K562 (cell line): ENCODE data around the gene CNPPD1. TPM values are rescaled to one million over a fixed set of nuclear protein-coding genes. Genes with fewer than 3 reads are reported as not detected.

Experiments
- ATF3 ChIP-seq, 2 experiments: fragments of 450-650 bp in 1 of 2; sonication (generic) in 1 of 2; formaldehyde crosslinking in 1 of 2; IDR thresholded peaks in 1 of 2; conservative IDR thresholded peaks in 1 of 2; 2 replicates each; pipeline versions ENCODE4 v1.6.1 to v1.8.1; 2016 to 2023; ENCODE audit warnings: mild to moderate bottlenecking in 2 of 2, moderate library complexity in 2 of 2, inconsistent platforms in 1 of 2, missing genetic modification reagents in 1 of 2
- ATF7 ChIP-seq: fragments of 450-650 bp; IDR thresholded peaks from 2 replicates; pipeline ENCODE4 v1.7.1; 2014; ENCODE audit warnings: mild to moderate bottlenecking, moderate library complexity
- CLOCK ChIP-seq: fragments of 250-450 bp; sonication (Bioruptor Pico); IDR thresholded peaks from 2 replicates; pipeline ENCODE4 v1.4.0; 2020; ENCODE audit warnings: mild to moderate bottlenecking, moderate library complexity, borderline replicate concordance
- FUS ChIP-seq: fragments of 200-400 bp; formaldehyde crosslinking; optimal IDR thresholded peaks from 2 replicates; pipeline ENCODE3; 2017; ENCODE audit warnings: low read depth, low read length
- L3MBTL2 ChIP-seq: fragments of 450-650 bp; IDR thresholded peaks from 2 replicates; pipeline ENCODE4 v1.6.1; 2016; ENCODE audit warnings: mild to moderate bottlenecking, moderate library complexity
- PML ChIP-seq: IDR thresholded peaks from 2 replicates; pipeline ENCODE4 v1.6.1; 2012; ENCODE audit warnings: low read length, inconsistent platforms
- POLR2A ChIP-seq: fragments of 450-650 bp; conservative IDR thresholded peaks from 2 replicates; pipeline ENCODE4 v1.6.1; 2016
- RBBP5 ChIP-seq: fragments of 200-600 bp; sonication (generic); IDR thresholded peaks from 2 replicates; pipeline ENCODE4 v1.6.1; 2012; ENCODE audit warnings: borderline replicate concordance, mild to moderate bottlenecking, low read length, control low read depth, inconsistent platforms; ENCODE audit not compliant: insufficient read depth, poor library complexity, severe bottlenecking
- TEAD4 ChIP-seq, 2 experiments: sonication (generic) in 1 of 2; formaldehyde crosslinking in 1 of 2; IDR thresholded peaks; 2 replicates each; pipeline versions ENCODE4 v1.6.1 to v1.8.0; 2012 to 2022; ENCODE audit warnings: borderline replicate concordance in 1 of 2, inconsistent platforms in 1 of 2, low read length in 1 of 2, mild to moderate bottlenecking in 1 of 2, missing genetic modification reagents in 1 of 2
- YY1 ChIP-seq, 3 experiments: IDR thresholded peaks; 2 replicates each; pipeline ENCODE4 v1.6.1; 2011; ENCODE audit warnings: low read length in 2 of 3, mild to moderate bottlenecking in 2 of 3, moderate library complexity in 2 of 3, borderline replicate concordance in 1 of 3, control low read depth in 1 of 3, low read depth in 1 of 3; ENCODE audit not compliant: insufficient read depth in 3 of 3, insufficient replicate concordance in 2 of 3, control insufficient read depth in 1 of 3, insufficient read length in 1 of 3; ENCODE audit errors: extremely low read depth in 1 of 3
- ZFX ChIP-seq: sonication (generic); formaldehyde crosslinking; IDR thresholded peaks from 2 replicates; pipeline ENCODE4 v1.8.0; 2022; ENCODE audit warnings: mild to moderate bottlenecking, missing genetic modification reagents, moderate library complexity
- ZNF121 ChIP-seq: sonication (generic); formaldehyde crosslinking; conservative IDR thresholded peaks from 2 replicates; pipeline ENCODE4 v1.8.0; 2022; ENCODE audit warnings: missing genetic modification reagents
- ZNF75A ChIP-seq: fragments of 450-650 bp; formaldehyde crosslinking; IDR thresholded peaks from 2 replicates; pipeline ENCODE4 v1.4.0; 2020; ENCODE audit warnings: mild to moderate bottlenecking
- polyA plus RNA-seq, 8 experiments: library from polyadenylated mRNA; depleted of rRNA in 4 of 8; stranded (reverse) in 5 of 8; unstranded in 3 of 8; fragments of >200 nt; fragmentation: Nextera tagmentation in 2 of 8; fragmentation: Illumina TruSeq in 1 of 8; extraction: Ambion mirVana in 2 of 8; extraction: Trizol in 1 of 8; gene quantifications; 2 replicates each; pipeline versions ENCODE4 v1.2.1 to v1.2.3, GENCODE V29; 2011 to 2014; ENCODE audit warnings: inconsistent platforms in 1 of 8, missing spikeins in 1 of 8
- total RNA-seq, 7 experiments: library from RNA; depleted of rRNA in 6 of 7; stranded (reverse); fragments of >200 nt in 6 of 7; fragmentation: Illumina TruSeq in 2 of 7; extraction: Trizol in 2 of 7; gene quantifications; 2 replicates each; pipeline versions ENCODE4 v1.2.1 to v1.2.3, GENCODE V29; 2011 to 2021; ENCODE audit warnings: low replicate concordance in 1 of 7
- TF ChIP-seq, protein P1 (sequence below): fragments of 200-800 bp; sonication (Bioruptor generic); IDR thresholded peaks from 2 replicates; pipeline ENCODE4 v1.6.1; 2017; ENCODE audit warnings: missing genetic modification characterization, missing compliant biosample characterization
- TF ChIP-seq, protein P2 (sequence below): sonication (generic); formaldehyde crosslinking; IDR thresholded peaks from 2 replicates; pipeline ENCODE4 v1.8.0; 2022; ENCODE audit warnings: mild to moderate bottlenecking, missing genetic modification reagents

The CNPPD1 gene
- total and polyA plus RNA-seq, 9 of the 15 experiments (the other 6 are each of a cell fraction or from before 2014, with no cell fraction given), result 9.9 to 53.5 (median 27.0) TPM

DNA sequence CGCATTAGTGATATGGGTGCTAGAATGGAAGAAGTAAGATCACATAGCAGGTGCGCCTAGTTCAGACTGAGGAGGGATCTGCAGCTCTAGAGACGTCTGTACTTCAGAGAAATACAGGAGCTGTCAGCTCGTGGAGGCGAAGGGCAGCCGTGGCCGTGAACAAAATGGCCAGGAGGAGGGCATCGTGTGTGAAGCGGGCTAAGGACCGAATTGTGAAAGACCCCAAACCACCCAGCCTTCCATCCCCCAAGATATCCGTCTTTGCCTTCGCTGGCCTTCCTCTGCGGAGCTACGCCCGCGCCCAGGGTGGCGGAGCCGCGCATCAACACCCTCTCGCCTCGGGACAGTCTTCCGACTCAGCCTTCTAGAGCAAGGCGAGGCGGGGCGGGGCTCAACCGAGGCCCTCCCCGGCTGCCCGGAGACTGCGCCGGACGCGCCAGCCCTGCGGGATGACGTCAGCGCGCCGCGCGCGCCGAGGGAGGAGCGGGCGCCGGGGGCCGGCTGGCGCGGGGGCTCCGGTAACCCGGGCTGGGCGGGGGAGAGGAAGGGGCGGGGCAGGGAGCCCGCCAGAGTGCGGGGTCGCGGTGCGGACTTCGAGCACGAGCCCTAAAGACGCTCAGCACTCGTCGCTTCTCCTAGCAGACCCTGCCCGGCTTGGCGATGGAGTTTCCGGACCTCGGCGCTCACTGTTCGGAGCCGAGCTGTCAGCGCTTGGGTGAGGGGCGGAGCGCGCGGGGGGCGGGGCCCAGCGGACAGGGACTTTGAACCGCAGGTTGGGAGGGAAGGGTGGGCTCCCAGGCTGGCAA, 29.8 kb upstream of the CNPPD1 start, which contains the start of gene ZFAND2B (continued):
- TF ChIP-seq, protein P1, sequence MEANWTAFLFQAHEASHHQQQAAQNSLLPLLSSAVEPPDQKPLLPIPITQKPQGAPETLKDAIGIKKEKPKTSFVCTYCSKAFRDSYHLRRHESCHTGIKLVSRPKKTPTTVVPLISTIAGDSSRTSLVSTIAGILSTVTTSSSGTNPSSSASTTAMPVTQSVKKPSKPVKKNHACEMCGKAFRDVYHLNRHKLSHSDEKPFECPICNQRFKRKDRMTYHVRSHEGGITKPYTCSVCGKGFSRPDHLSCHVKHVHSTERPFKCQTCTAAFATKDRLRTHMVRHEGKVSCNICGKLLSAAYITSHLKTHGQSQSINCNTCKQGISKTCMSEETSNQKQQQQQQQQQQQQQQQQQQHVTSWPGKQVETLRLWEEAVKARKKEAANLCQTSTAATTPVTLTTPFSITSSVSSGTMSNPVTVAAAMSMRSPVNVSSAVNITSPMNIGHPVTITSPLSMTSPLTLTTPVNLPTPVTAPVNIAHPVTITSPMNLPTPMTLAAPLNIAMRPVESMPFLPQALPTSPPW, result peak; percentile 97
- peak; percentile 72 for TF ChIP-seq ZFX (CRISPR knock-in tag)
- TF ChIP-seq, protein P2, sequence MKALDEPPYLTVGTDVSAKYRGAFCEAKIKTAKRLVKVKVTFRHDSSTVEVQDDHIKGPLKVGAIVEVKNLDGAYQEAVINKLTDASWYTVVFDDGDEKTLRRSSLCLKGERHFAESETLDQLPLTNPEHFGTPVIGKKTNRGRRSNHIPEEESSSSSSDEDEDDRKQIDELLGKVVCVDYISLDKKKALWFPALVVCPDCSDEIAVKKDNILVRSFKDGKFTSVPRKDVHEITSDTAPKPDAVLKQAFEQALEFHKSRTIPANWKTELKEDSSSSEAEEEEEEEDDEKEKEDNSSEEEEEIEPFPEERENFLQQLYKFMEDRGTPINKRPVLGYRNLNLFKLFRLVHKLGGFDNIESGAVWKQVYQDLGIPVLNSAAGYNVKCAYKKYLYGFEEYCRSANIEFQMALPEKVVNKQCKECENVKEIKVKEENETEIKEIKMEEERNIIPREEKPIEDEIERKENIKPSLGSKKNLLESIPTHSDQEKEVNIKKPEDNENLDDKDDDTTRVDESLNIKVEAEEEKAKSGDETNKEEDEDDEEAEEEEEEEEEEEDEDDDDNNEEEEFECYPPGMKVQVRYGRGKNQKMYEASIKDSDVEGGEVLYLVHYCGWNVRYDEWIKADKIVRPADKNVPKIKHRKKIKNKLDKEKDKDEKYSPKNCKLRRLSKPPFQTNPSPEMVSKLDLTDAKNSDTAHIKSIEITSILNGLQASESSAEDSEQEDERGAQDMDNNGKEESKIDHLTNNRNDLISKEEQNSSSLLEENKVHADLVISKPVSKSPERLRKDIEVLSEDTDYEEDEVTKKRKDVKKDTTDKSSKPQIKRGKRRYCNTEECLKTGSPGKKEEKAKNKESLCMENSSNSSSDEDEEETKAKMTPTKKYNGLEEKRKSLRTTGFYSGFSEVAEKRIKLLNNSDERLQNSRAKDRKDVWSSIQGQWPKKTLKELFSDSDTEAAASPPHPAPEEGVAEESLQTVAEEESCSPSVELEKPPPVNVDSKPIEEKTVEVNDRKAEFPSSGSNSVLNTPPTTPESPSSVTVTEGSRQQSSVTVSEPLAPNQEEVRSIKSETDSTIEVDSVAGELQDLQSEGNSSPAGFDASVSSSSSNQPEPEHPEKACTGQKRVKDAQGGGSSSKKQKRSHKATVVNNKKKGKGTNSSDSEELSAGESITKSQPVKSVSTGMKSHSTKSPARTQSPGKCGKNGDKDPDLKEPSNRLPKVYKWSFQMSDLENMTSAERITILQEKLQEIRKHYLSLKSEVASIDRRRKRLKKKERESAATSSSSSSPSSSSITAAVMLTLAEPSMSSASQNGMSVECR (CRISPR knock-in tag), result 0 out of 2 replicates have a peak, but pooled peaks have one; percentile 39
- no peak for TF ChIP-seq CLOCK (CRISPR knock-in tag)
- TF ChIP-seq ATF3 (IDR thresholded peaks at IDR 0.05), result peak; percentile 76
- no peak for TF ChIP-seq ATF3 (CRISPR knock-in tag; conservative IDR thresholded peaks at IDR 0.05)
- peak; percentile 68; the same call in 1 of the 2 replicates for TF ChIP-seq PML
- TF ChIP-seq ZNF75A (CRISPR knock-in tag), result no peak
- peak; percentile 74 for TF ChIP-seq L3MBTL2
- TF ChIP-seq RBBP5, result peak; percentile 52
- TF ChIP-seq TEAD4 (IDR thresholded peaks at IDR 0.05; ENCODE audit: low read length), result no peak
- no peak for TF ChIP-seq TEAD4 (CRISPR knock-in tag; IDR thresholded peaks at IDR 0.05; ENCODE audit: borderline replicate concordance)
- peak; percentile 29 for TF ChIP-seq FUS
- peak; percentile 97 for TF ChIP-seq ATF7
- no peak for TF ChIP-seq ZNF121 (CRISPR knock-in tag)
- peak; percentile 90 for TF ChIP-seq POLR2A
- TF ChIP-seq YY1 (IDR thresholded peaks at IDR 0.05; ENCODE audit: borderline replicate concordance in 1 of 3, control insufficient read depth in 1 of 3, extremely low read depth in 1 of 3, insufficient read depth in 3 of 3, insufficient read length in 1 of 3, insufficient replicate concordance in 2 of 3, low read depth in 1 of 3, low read length in 2 of 3), result peak in 2 of 3 experiments; percentile 37 to 41
